Activated T-helper 9 cell treated with anti-CD3 and anti-CD28 coated beads, Interleukin-2, amount 50 U/mL, for 16 hours (primary cell): ENCODE data around the gene SMARCC2.
"Not testable (repeated sequence)": the region's sequence is repeated elsewhere in the genome, so short reads cannot be mapped to it uniquely, and the experiment has no call there.

Source experiments
- DNase-seq: peaks from one replicate; pipeline ENCODE4 v3.0.0-alpha.2; 2020; ENCODE audit warnings: low read depth

SMARCC2 gene

GRCh38 chr12:56121204-56121870, 67.9 kb downstream of the SMARCC2 start:
- DNase-seq: no peak

GRCh38 chr12:56120158-56120846, 69.0 kb downstream of the SMARCC2 start:
- no peak for DNase-seq

- DNase-seq: peak; percentile 38
These were observed 69.9 kb downstream of the SMARCC2 start for GRCh38 chr12:56119361-56119796.

GRCh38 chr12:56118688-56119357, 70.5 kb downstream of the SMARCC2 start:
- no peak for DNase-seq

GRCh38 chr12:56117778-56118687, 71.2 kb downstream of the SMARCC2 start, which contains the start of gene ZC3H10:
ZC3H10 (plus strand) TSS chr12:56118266; CDS start chr12:56120563, 2,297 bp downstream.
- peak; percentile 96 for DNase-seq

- DNase-seq: not testable (repeated sequence)
These were observed 72.1 kb downstream of the SMARCC2 start for GRCh38 chr12:56117082-56117706.

GRCh38 chr12:56116267-56117081, 72.8 kb downstream of the SMARCC2 start, which contains the start of gene RPL41:
RPL41 (plus strand) TSS chr12:56116633.
- peak; percentile 90 for DNase-seq

GRCh38 chr12:56115329-56115728, 74.0 kb downstream of the SMARCC2 start:
- DNase-seq: no peak

GRCh38 chr12:56114084-56114483, 75.2 kb downstream of the SMARCC2 start:
- no peak for DNase-seq
